HepG2 (cell line): Measurements from ENCODE around the gene KDM7A. TPM values are rescaled to one million over a fixed set of nuclear protein-coding genes. Genes with fewer than 3 reads are reported as not detected.

Experiments used
- BATF2 ChIP-seq: sonication (generic); formaldehyde crosslinking; IDR thresholded peaks from 2 replicates; pipeline ENCODE4 v1.8.0; 2022; ENCODE audit warnings: mild to moderate bottlenecking, missing genetic modification reagents, moderate library complexity
- BCL3 ChIP-seq: sonication (generic); formaldehyde crosslinking; IDR thresholded peaks from 2 replicates; pipeline ENCODE4 v1.5.1; 2020; ENCODE audit warnings: mild to moderate bottlenecking, missing genetic modification reagents, moderate library complexity
- BRCA1 ChIP-seq: sonication (generic); formaldehyde crosslinking; IDR thresholded peaks from 2 replicates; pipeline ENCODE4 v1.4.0; 2020; ENCODE audit warnings: missing genetic modification reagents
- EZH2 ChIP-seq: conservative IDR thresholded peaks from 2 replicates; pipeline ENCODE4 v1.6.1; 2012; ENCODE audit warnings: mild to moderate bottlenecking, low read depth, low read length, moderate library complexity
- MAFK ChIP-seq, 2 experiments: IDR thresholded peaks in 1 of 2; conservative IDR thresholded peaks in 1 of 2; 2 replicates each; pipeline ENCODE4 v1.6.1; 2011; ENCODE audit warnings: improper control_type of control experiment in 2 of 2, low read length in 2 of 2
- PAWR ChIP-seq: sonication (generic); formaldehyde crosslinking; IDR thresholded peaks from 2 replicates; pipeline ENCODE4 v1.4.0; 2020; ENCODE audit warnings: missing genetic modification reagents, mild to moderate bottlenecking, borderline replicate concordance
- TGIF2 ChIP-seq: IDR thresholded peaks from 2 replicates; pipeline ENCODE4 v1.6.1; 2016; ENCODE audit warnings: control low read depth, missing compliant biosample characterization
- ZC3H4 ChIP-seq: sonication (generic); formaldehyde crosslinking; IDR thresholded peaks from 2 replicates; pipeline ENCODE4 v1.4.0; 2020; ENCODE audit warnings: missing genetic modification reagents, borderline replicate concordance
- ZNF142 ChIP-seq: sonication (generic); formaldehyde crosslinking; IDR thresholded peaks from 2 replicates; pipeline ENCODE4 v1.4.0; 2020; ENCODE audit warnings: missing genetic modification reagents
- ZNF674 ChIP-seq: sonication (generic); formaldehyde crosslinking; IDR thresholded peaks from 2 replicates; pipeline ENCODE4 v1.5.0; 2020; ENCODE audit warnings: low read depth, mild to moderate bottlenecking, missing genetic modification reagents
- polyA plus RNA-seq, 8 experiments: library from polyadenylated mRNA; depleted of rRNA in 3 of 8; stranded (reverse) in 7 of 8; unstranded in 1 of 8; fragments of >200 nt; fragmentation: Illumina TruSeq in 4 of 8; extraction: Trizol in 4 of 8; gene quantifications; 2 replicates each; pipeline versions ENCODE4 v1.2.1 to v1.2.3, GENCODE V29; 2011 to 2016; ENCODE audit warnings: low read depth in 4 of 8, missing spikeins in 1 of 8, mixed read lengths in 1 of 8; ENCODE audit not compliant: insufficient read depth in 1 of 8
- total RNA-seq, 5 experiments: library from RNA; depleted of rRNA; stranded (reverse); fragments of >200 nt; fragmentation: Illumina TruSeq; extraction: Trizol; gene quantifications; 2 replicates each; pipeline ENCODE4 v1.2.3, GENCODE V29; 2016; ENCODE audit warnings: low read depth in 1 of 5
- TF ChIP-seq, protein P1 (sequence below): sonication (generic); formaldehyde crosslinking; IDR thresholded peaks from 2 replicates; pipeline ENCODE4 v1.4.0; 2020; ENCODE audit warnings: mild to moderate bottlenecking, missing genetic modification reagents, borderline replicate concordance

Gene KDM7A
- total and polyA plus RNA-seq, 2 of the 13 experiments (the other 11 are each of a cell fraction or from before 2014, with no cell fraction given): 10.8 to 16.8 TPM

GRCh38 chr7:140225562-140226249, 48.9 kb upstream of the KDM7A start (continued):
- TF ChIP-seq BCL3: no peak
- no peak for TF ChIP-seq EZH2
- no peak for TF ChIP-seq ZNF674 (CRISPR knock-in tag)
- no peak for TF ChIP-seq BATF2 (CRISPR knock-in tag)
- TF ChIP-seq MAFK (conservative IDR thresholded peaks at IDR 0.05 in 1 of 2, IDR thresholded peaks at IDR 0.05 in 1 of 2; ENCODE audit: low read length in 2 of 2): no peak
- TF ChIP-seq PAWR (CRISPR knock-in tag): no peak
- TF ChIP-seq, protein P1, sequence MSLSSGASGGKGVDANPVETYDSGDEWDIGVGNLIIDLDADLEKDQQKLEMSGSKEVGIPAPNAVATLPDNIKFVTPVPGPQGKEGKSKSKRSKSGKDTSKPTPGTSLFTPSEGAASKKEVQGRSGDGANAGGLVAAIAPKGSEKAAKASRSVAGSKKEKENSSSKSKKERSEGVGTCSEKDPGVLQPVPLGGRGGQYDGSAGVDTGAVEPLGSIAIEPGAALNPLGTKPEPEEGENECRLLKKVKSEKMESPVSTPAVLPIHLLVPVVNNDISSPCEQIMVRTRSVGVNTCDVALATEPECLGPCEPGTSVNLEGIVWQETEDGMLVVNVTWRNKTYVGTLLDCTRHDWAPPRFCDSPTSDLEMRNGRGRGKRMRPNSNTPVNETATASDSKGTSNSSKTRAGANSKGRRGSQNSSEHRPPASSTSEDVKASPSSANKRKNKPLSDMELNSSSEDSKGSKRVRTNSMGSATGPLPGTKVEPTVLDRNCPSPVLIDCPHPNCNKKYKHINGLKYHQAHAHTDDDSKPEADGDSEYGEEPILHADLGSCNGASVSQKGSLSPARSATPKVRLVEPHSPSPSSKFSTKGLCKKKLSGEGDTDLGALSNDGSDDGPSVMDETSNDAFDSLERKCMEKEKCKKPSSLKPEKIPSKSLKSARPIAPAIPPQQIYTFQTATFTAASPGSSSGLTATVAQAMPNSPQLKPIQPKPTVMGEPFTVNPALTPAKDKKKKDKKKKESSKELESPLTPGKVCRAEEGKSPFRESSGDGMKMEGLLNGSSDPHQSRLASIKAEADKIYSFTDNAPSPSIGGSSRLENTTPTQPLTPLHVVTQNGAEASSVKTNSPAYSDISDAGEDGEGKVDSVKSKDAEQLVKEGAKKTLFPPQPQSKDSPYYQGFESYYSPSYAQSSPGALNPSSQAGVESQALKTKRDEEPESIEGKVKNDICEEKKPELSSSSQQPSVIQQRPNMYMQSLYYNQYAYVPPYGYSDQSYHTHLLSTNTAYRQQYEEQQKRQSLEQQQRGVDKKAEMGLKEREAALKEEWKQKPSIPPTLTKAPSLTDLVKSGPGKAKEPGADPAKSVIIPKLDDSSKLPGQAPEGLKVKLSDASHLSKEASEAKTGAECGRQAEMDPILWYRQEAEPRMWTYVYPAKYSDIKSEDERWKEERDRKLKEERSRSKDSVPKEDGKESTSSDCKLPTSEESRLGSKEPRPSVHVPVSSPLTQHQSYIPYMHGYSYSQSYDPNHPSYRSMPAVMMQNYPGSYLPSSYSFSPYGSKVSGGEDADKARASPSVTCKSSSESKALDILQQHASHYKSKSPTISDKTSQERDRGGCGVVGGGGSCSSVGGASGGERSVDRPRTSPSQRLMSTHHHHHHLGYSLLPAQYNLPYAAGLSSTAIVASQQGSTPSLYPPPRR (CRISPR knock-in tag): no peak
- no peak for TF ChIP-seq ZC3H4 (CRISPR knock-in tag)
- TF ChIP-seq BRCA1 (CRISPR knock-in tag): no peak
- no peak for TF ChIP-seq ZNF142
- no peak for TF ChIP-seq TGIF2 (CRISPR knock-in tag)
